COLO829 (cell line): ENCODE measurements around the gene HOXB8.
A peak's percentile ranks its signal among the peaks of the same experiment; 100 is the strongest.

Experiments used
- DNase-seq: peaks from one replicate; pipeline ENCODE4 v3.0.0; 2012; ENCODE audit warnings: low spot score

The HOXB8 gene

GRCh38 chr17:48615047-48615962 lies at the start of gene HOXB8:
Gene HOXB8, minus strand, starts transcription at chr17:48615292. Its CDS starts 588 bp downstream, at chr17:48614704.
- no peak for DNase-seq

- DNase-seq, result no peak
These were observed 48.2 kb upstream of the HOXB8 start for GRCh38 chr17:48663134-48663924.

DNA sequence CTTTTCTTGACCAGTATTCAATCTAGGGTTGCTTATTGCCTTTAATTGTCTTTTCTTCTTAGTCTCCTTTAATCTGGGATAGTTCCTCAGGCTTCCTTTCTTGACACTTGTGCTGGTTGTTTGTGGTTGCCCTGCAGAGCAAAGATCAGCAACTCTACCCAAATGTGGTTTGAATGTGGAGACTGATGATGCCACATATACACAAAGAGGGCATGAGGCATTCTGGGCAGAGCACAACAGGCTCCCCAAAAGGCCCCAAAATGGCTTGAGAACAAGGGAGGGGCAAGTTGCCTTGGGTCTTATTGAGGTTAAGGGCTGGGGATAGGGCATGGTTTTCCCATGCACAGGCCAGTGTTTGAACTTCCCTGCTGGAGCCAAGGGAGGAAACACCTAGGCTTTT lies 40.8 kb upstream of the HOXB8 start:
- no peak for DNase-seq

DNA sequence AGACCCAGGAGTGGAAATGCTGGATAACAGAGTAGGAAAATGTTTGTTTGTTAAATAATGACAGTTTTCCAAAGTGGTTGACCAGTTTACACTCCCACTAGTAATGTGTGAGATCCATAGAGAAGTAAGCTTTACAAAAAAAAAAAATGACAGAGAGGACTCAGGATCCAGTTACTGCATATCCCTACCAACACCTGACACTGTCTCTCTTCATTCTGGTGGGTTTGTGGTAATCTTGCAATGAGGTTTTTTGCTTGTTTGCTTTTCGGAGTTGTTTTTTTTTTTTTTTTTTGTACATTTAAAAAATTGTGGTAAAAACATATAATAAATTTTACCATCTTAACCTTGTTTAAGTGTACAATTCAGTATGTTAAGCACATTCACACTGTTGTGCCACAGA lies 34.6 kb upstream of the HOXB8 start:
- DNase-seq, result no peak

DNA sequence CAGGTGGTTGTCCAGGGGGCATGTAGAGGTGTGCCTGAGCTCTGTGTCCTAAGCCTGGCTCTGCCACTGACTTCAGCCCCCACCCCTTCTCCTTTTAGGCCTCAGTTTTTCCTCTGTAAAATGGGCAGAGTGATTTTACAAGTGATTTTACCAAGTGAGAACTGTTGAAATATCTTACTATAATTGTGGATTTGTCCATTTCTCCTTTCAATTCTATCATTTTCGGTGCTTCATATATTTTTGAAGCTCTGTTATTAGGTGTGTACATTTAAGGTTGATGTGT lies 32.8 kb upstream of the HOXB8 start:
- no peak for DNase-seq

DNA sequence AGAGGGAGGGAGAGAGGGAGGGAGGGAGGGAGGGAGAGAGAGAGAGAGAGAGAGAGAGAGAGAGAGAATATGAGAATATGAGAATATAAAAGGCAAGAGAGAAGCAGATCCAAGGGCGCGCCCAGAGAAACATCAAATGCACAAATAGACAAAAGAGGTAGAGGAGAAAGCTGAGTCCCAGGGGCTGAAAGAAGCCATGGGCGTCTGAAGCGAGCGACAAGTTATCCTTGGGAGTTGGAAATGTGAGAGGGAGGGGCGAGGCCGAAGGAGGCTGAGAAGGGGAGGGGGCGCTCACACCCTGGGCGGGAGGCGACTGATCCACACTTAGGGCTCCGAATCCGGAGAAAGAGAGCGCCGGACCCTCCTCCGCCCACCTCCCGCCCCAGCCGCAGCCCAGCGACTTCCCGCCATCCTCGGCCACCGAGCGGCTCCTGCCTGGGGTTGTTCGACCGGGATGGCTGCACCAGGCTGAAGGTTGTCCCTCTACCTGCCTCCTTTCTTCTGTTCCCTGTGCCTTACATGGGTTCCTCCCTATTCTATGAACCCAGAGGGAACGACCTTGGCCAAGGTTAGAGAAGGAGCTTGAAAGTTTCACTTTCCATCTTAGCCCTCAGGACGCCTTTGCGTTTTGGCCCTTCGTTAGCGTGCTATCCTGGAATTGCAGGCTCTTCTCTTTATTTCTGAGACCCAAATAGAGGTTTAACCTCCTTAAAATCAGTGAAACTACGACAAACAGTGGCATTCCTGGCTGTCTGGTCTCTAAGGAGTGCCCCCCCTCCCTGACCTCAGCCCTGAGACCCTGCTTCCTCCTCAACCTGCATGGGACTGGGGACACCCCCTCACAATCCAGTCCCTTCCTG lies 32.2 kb upstream of the HOXB8 start:
- no peak for DNase-seq

GRCh38 chr17:48646183-48647102 lies 31.4 kb upstream of the HOXB8 start:
- no peak for DNase-seq

GRCh38 chr17:48645639-48646182 lies 30.6 kb upstream of the HOXB8 start:
- DNase-seq, result no peak

- no peak for DNase-seq
These were observed 29.9 kb upstream of the HOXB8 start for GRCh38 chr17:48644910-48645557.

- no peak for DNase-seq
These were observed 29.1 kb upstream of the HOXB8 start for GRCh38 chr17:48644159-48644558.

DNA sequence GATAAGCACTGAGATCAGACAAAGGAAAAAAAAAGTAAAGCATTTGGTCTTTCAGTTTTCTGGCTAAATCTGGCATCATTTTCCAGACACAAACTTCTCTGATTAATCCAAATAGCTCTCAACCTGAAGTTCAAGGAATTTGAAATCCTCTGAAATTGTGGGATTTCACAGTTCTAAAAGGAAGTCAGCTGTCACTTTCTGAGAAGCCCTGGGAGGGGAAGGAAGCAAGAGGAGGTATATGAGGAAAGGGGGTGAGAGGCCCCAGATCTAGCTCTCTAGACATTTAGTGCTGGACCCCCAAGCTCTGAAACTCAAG lies 28.6 kb upstream of the HOXB8 start:
- no peak for DNase-seq

DNA sequence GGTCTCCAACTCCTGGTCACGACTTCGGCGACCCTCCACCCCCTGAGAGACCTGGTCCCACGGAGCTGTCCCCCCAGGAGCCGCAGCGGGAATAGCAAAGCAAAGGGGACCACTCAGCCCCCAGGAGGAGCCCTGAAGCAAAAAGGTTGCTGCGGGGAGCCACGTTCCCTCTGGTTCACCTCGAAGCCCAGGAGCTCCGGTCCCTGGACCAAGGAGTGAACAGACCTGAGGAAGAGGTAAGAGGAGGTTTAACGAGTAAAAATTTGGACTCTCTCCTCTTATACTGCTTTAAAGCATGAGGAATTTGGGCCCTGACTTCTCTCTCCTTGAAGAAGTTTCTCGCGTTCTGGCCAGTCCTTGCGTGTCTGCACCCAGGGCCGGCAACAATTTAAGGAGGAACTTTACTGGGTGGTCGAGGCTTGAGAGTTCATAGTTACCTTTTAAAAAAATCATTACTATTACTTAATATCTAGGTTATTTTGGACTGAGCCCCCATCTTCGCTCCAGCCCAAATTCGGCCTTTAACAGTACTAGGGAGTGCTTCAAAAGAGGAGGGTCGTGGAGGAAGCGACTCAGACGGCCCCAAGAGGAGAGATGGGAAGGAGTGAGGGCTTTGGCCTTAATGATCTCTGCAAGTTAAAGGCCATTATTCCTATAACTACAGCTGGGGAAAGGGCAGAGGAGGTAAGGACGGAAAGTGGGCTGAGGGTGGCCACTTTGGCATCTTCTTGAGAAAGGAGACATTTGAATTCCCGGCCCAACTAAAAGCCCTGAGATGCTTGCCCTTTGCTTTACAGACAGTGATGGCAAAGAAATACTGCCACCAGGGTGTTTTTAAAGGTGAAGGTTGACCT lies 28.0 kb upstream of the HOXB8 start:
- no peak for DNase-seq

DNA sequence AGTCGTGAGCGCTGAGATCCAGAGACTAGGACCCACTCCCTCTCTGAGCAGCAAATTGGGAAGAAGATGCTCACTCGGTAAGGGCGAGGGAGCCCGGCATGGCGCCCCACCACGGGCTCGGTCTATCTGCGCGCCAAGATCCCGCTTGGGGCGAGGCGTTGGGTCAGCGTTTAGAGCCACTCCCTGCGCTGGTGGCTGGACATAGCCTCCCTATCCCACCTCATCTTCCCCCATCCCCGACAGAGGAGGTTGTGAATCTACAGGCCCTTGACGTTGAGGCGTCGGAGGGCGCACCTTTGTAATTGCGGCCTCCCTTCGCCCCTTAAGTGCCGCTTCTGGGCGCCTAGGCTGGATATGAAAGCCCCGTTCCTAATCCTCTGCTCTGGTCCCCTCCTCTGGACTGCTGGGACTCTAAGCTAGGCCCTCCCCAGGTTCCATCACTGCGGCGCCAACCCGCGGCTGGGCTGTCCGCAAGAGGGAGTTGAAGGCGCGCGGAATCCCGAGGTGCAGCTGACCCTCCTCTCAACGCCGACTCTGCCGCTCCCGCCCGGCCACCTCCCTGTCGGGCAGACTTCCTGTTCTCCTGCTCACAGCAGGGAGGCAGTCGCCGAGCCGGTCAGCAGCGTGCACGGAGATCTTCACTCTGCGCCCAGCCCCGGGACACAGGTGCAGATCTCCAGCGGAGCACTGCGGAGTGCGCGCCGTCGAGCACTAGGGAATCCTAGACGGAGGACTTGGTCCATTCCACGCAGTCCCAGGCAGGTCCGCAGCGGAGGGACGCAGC lies 27.2 kb upstream of the HOXB8 start:
- DNase-seq, result no peak

- no peak for DNase-seq
These were observed 26.5 kb upstream of the HOXB8 start for GRCh38 chr17:48641541-48642058.

DNA sequence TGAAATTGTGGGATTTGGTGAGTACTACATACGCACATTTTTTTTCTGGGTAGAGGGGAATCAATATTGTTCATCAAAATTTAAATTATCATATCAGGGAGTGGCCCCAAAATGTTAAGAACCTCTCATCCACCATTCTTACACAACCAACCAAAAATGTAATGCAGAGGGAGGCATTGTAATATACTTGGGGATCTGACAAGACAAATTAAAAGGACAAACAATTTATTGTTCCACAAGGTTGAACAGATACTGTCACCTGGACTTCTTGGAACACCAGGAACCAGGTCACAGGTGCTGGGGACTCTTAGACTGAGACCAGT lies 25.7 kb upstream of the HOXB8 start:
- DNase-seq, result no peak

DNA sequence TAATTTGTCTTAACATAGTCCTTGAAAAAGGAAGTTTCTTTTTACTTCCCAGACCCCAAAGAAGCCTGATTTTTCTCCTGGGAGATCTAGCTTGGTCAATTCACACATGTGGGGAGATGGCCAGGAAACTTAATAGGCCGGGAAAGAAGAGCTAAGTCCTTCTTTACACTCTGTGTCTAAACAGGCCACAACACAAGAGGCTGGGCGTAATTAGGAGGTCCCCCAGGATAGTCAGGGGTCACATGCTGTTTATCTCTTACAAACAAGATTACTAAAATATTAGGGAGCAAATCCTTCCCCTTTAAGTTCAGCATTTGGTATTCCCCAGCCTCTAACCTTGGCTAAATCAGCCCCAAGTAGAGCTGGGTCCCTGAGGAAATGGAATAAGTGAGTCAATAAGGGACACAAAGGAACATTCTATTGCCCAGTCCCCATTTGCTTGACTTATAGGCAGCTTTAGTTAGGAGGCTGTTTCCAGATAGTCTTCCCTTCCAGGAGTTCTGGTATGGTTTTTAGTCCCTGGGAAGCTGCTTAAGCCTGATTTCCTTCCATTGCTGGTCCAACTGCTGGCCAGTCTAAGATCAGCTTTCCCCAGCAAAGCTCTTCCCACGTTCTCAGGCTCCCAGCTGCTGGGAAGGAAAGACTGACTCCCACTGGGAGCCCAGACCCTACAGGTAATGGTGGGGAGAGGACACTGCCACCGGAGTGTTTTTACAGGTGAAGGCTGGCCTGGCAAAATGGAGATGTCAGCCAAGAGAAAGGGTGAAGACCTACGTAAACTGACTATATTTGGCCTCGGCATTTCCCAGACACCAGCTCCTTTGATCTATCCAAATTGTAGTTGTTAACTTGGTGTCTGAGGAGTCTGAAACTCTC lies 25.1 kb upstream of the HOXB8 start:
- peak; percentile 76 for DNase-seq

DNA sequence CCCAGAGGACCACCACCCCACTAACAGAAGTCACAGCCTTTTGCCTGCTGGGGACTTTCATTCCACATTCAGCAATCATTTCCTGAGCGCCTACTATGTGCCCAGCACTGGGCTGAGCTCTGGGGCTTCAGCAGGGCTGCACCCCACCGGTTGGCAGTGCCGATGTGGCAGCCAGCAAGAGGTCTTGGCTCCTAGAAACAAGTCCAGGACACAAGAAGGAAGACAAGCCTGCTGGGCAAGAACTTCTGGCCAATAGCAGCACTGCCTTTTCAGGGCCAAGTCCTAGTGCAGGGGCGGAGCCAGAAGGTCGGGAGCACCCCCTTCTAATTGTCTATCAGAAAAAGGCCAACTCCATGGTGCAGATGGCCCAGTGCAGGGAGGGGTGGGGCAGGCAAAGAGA lies 24.0 kb upstream of the HOXB8 start:
- DNase-seq, result no peak
